ENCODE data around the gene GPR146.

DNA sequence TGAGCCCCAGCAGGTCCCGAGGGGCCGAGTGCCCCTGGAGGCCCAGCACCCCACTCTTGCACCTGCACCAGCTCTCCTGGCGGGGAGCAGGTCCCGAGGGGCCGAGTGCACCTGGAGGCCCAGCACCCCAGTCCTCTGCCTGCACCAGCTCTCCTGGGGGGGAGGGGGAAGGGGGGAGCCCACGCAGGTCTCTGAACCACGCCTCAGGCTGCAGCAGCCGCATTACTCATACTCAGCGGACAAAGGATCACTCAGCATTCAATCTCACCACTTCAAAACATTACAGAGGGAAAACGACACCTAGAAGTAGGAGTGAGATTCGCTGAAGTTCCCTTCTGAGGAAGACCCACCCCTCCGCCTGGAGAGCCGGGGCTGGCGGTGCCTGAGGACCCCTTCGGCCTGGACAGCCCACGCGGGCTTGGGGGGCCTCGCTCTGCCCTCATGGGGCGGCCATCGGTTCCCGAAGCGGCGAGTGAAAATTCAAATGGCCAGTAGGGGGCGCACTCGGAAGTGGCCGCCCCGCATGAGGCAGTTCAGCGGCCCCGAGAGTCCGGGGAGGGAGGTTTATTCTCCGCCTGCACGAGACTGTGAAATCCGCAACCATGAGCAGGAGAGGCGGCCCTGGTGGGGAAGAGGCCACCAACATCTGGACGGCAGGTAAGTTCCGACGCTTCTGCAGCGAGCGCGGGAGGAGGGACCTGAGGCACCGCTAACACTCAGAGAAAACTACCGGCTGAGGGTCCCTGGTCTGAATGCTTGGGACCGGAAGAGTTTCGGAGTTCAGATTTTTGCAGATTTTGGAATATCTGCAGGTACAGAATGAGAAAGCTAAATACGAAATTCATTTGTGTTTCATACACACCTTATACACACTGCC, 42.5 kb downstream of the GPR146 start:
- TF ChIP-seq POLR2A (IDR thresholded peaks at IDR 0.05; ENCODE audit: low read length) (no peak), GATA1 (IDR thresholded peaks at IDR 0.05; ENCODE audit: low read depth, low read length) (no peak)

Measured in erythroblast (primary cell).